Skeletal muscle satellite cell (primary cell): Measurements from ENCODE around the gene TBC1D12.

Experiments
- H3K27me3 ChIP-seq: 2 replicates; pipeline ENCODE4 v1.7.0; 2013; ENCODE audit warnings: low read length; ENCODE audit not compliant: control insufficient read depth, insufficient read depth
- H3K36me3 ChIP-seq: 2 replicates; pipeline ENCODE4 v1.7.0; 2013; ENCODE audit warnings: mild to moderate bottlenecking, control low read depth, low read length; ENCODE audit not compliant: insufficient read depth
- H3K4me1 ChIP-seq: 2 replicates; pipeline ENCODE4 v1.7.0; 2013; ENCODE audit warnings: low read length; ENCODE audit not compliant: control insufficient read depth, insufficient read depth
- H3K4me2 ChIP-seq: 2 replicates; pipeline ENCODE4 v1.7.0; 2013; ENCODE audit warnings: mild to moderate bottlenecking, low read length
- H3K4me3 ChIP-seq: 2 replicates; pipeline ENCODE4 v1.7.0; 2013; ENCODE audit warnings: low read length
- H3K9ac ChIP-seq: 2 replicates; pipeline ENCODE4 v1.7.0; 2013; ENCODE audit warnings: mild to moderate bottlenecking, low read depth, low read length, moderate library complexity
- H3K9me3 ChIP-seq: replicated peaks from 2 replicates; pipeline ENCODE4 v1.7.0; 2013; ENCODE audit warnings: mild to moderate bottlenecking, control low read depth, low read length

Gene TBC1D12

DNA sequence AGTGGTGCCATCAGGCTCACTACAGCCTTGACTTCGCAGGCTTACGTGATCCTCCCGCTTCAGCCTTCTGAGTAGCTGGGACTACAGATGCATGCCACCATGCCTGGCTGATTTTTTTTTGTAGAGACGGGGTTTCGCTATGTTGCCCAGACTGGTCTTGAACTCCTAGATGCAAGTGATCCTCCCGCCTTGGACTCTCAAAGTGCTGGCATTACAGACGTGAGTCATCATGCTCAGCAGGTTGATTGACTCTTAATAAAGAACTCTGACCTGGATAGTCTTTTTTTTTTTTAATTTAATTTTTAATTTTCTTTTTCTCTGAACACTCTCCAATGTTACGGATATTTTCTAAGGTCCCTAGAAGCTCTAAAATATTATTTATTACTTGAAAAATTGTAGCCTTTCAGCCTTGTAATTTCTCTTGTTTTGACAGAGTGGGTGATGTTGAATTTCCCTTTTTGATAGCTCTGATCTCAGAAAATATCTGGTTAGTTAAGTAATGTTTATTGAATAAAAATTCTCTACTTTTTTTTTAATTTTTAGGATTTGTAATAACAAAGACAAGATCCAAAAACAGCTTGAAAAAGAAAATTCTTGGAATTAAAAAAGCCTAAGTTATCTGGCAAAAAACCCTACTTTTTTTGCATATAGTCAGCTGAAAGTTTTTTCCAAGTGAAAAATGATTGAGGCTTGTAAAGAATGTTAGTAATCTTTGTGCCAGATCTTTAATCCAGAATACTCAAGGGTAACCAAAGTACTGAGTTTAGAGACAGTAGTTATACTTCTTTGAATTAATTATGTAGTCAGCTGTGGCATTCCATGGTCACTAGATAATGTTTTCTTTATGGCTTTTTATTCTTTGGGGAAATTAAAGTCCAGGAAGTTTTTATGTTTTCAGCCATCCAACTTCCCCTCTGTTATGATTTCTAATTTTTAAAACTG lies 26.7 kb downstream of the TBC1D12 start:
- Histone ChIP-seq H3K36me3 (no peaks in the 10 kb centered on the region), H3K4me1 (peaks cover 18% of the 10 kb centered on the region), H3K9me3 (no peaks in the 10 kb centered on the region), H3K4me2 (peak overlapping the region; percentile 72), H3K9ac (no peak overlapping the region), H3K4me3 (no peak overlapping the region), H3K27me3 (no peaks in the 10 kb centered on the region)

DNA sequence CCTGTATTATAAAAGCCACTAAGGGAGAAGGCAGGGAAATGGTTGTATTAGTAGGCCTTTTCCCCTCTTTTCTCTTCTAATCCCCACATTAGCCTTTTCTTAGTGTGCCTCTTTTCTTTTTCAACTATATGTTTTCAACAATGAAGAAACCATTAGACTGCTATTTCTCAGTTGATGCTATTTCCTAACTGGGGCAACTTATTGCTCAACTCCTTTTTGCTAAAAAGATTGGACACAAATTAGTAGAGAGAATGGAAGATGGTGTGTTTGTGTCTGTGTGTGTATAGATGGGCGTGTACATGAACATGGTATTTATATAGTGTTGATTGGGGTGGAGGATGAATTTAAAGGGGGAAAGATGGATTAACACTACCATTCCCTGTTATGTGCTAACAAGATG lies 28.4 kb downstream of the TBC1D12 start:
- Histone ChIP-seq H3K9ac (no peak overlapping the region), H3K27me3 (no peaks in the 10 kb centered on the region), H3K36me3 (no peaks in the 10 kb centered on the region), H3K4me2 (no peak overlapping the region), H3K4me3 (no peak overlapping the region), H3K4me1 (peaks cover 17% of the 10 kb centered on the region), H3K9me3 (no peaks in the 10 kb centered on the region)

DNA sequence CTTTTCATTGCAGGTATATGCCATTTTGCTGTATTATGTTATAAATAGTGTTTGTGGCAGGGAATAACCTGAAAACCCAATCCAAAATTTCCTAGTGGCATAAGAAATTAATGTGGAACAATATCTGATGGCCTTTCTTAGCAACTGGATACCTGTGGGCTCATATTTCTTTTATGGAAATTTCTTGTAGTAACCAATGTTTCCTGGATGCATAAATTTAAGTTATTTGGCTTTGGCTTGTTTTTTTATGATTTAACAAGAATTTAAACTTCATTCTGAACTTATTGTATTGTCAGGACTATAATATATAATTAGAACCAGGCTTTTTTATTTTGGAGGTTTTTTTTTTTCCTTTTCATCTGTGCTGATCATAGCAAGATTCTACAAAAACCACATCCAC lies 30.1 kb downstream of the TBC1D12 start:
- no peak overlapping the region for H3K9ac ChIP-seq
- no peak overlapping the region for H3K4me2 ChIP-seq
- no peak overlapping the region for H3K4me3 ChIP-seq
- no peaks in the 10 kb centered on the region for H3K27me3 ChIP-seq
- peaks cover 17% of the 10 kb centered on the region for H3K4me1 ChIP-seq
- H3K36me3 ChIP-seq = no peaks in the 10 kb centered on the region
- H3K9me3 ChIP-seq = no peaks in the 10 kb centered on the region

GRCh38 chr10:94439275-94439861 lies 37.0 kb downstream of the TBC1D12 start:
- H3K9me3 ChIP-seq = no peaks in the 10 kb centered on the region
- no peaks in the 10 kb centered on the region for H3K36me3 ChIP-seq
- no peak overlapping the region for H3K9ac ChIP-seq
- no peaks in the 10 kb centered on the region for H3K27me3 ChIP-seq
- H3K4me1 ChIP-seq = peaks cover 9% of the 10 kb centered on the region
- no peak overlapping the region for H3K4me3 ChIP-seq
- peak overlapping the region; percentile 31 for H3K4me2 ChIP-seq

DNA sequence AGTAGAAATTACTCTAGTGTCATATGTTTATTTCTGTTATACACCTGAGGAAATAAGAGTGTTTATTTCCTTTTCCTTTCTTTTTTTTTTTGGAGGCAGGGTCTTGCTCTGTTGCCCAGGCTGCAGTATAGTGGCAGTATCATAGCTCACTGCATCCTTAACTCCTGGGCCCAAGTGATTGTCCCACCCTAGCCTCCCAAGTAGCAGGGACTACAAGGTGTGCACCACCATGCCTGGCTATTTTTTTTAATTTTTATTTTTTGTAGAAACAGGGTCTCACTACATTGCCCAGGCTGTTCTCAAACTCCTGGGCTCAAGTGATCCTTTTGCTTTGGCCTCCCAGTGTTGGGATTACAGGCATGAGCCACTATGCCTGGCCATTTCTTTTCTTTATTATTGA lies 37.8 kb downstream of the TBC1D12 start:
- peaks cover 9% of the 10 kb centered on the region for H3K4me1 ChIP-seq
- no peak overlapping the region for H3K4me2 ChIP-seq
- H3K9ac ChIP-seq = no peak overlapping the region
- H3K9me3 ChIP-seq = no peaks in the 10 kb centered on the region
- H3K36me3 ChIP-seq = no peaks in the 10 kb centered on the region
- H3K27me3 ChIP-seq = no peaks in the 10 kb centered on the region
- no peak overlapping the region for H3K4me3 ChIP-seq

DNA sequence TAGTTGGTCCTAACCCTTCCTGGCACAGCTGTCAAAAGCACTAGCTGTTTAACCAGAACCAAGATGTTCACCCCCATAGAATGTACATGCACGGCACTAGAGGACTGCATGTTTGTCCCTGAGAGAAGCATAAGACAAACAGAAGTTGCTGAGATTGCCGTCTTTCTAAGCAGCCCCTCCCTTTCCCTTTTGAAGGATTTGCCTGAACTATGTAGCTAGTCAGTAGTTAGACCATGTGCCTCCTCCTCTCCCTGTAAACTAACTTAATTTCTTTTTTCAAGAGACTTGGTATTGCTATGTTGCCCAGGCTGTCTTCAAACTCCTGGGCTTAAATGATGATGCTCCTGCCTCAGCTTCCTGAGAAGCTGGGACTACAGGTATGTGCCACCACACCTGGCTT lies 40.7 kb downstream of the TBC1D12 start:
- Histone ChIP-seq H3K4me1 (peaks cover 9% of the 10 kb centered on the region), H3K4me2 (no peak overlapping the region), H3K4me3 (no peak overlapping the region), H3K9ac (no peak overlapping the region), H3K9me3 (no peaks in the 10 kb centered on the region), H3K27me3 (no peaks in the 10 kb centered on the region), H3K36me3 (no peaks in the 10 kb centered on the region)

GRCh38 chr10:94443549-94443948 lies 41.2 kb downstream of the TBC1D12 start:
- H3K4me3 ChIP-seq = no peak overlapping the region
- no peaks in the 10 kb centered on the region for H3K9me3 ChIP-seq
- H3K4me1 ChIP-seq = peaks cover 9% of the 10 kb centered on the region
- H3K9ac ChIP-seq = no peak overlapping the region
- H3K36me3 ChIP-seq = no peaks in the 10 kb centered on the region
- H3K4me2 ChIP-seq = no peak overlapping the region
- no peaks in the 10 kb centered on the region for H3K27me3 ChIP-seq

GRCh38 chr10:94450782-94451181 lies 48.4 kb downstream of the TBC1D12 start:
- H3K9me3 ChIP-seq = no peaks in the 10 kb centered on the region
- no peaks in the 10 kb centered on the region for H3K36me3 ChIP-seq
- no peaks in the 10 kb centered on the region for H3K4me1 ChIP-seq
- no peak overlapping the region for H3K4me2 ChIP-seq
- H3K27me3 ChIP-seq = no peaks in the 10 kb centered on the region
- no peak overlapping the region for H3K4me3 ChIP-seq
- no peak overlapping the region for H3K9ac ChIP-seq

DNA sequence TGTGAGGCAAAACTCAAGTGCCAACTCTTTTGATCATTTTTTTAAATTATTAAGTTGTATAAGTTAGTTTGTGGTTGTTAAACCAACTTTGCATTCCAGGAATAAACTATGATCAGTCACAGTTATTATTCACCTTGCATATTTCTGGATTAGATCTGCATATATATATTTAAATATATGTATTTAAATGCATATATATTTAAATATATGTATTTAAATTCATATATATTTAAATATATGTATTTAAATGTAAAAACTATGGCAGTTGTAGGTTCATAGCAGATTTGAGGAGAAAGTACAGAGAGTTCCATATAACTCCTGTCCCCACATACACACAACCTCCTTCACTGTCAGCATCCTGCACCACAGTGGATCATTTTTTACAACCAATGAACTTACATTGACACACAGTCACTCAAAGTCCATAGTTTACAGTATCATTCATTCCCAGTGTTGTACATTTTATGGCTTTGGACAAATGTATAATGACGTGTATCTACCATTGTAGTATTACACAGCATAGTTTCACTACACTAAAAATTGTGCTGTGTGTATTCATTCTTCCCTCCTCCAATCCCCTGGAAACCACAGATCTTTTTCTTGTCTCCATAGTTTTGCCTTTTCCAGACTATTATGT lies 49.7 kb downstream of the TBC1D12 start:
- no peaks in the 10 kb centered on the region for H3K27me3 ChIP-seq
- no peak overlapping the region for H3K9ac ChIP-seq
- no peaks in the 10 kb centered on the region for H3K4me1 ChIP-seq
- no peak overlapping the region for H3K4me3 ChIP-seq
- no peaks in the 10 kb centered on the region for H3K36me3 ChIP-seq
- H3K9me3 ChIP-seq = no peaks in the 10 kb centered on the region
- no peak overlapping the region for H3K4me2 ChIP-seq

GRCh38 chr10:94456942-94457341 lies 54.6 kb downstream of the TBC1D12 start:
- no peak overlapping the region for H3K4me2 ChIP-seq

DNA sequence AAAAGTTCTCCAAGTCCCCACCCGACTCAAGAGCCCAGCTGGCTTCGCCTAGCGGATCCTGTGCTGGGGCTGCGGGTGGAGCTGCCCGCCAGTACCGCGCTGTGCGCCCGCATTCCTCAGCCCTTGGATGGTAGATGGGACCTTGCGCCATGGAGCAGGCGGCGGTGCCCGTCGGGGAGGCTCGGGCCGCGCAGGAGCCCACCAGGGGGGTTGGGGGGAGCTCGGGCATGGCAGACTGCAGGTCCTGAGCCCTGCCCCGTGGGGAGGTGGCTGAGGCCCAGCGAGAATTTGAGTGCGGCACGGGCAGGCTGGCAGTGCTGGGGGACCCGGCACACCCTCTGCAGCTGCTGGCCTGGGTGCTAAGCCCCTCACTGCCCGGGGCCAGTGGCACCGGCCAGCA lies 57.0 kb downstream of the TBC1D12 start:
- no peaks in the 10 kb centered on the region for H3K4me1 ChIP-seq
- H3K9me3 ChIP-seq = no peaks in the 10 kb centered on the region
- no peaks in the 10 kb centered on the region for H3K36me3 ChIP-seq
- no peak overlapping the region for H3K9ac ChIP-seq
- no peaks in the 10 kb centered on the region for H3K27me3 ChIP-seq
- H3K4me3 ChIP-seq = no peak overlapping the region
- no peak overlapping the region for H3K4me2 ChIP-seq

More at GRCh38 chr10:94456942-94457341, 54.6 kb downstream of the TBC1D12 start:
- no peaks in the 10 kb centered on the region for H3K36me3 ChIP-seq
- no peak overlapping the region for H3K4me3 ChIP-seq
- no peaks in the 10 kb centered on the region for H3K27me3 ChIP-seq
- no peaks in the 10 kb centered on the region for H3K4me1 ChIP-seq
- no peaks in the 10 kb centered on the region for H3K9me3 ChIP-seq
- H3K9ac ChIP-seq = no peak overlapping the region
